CD14-positive monocyte (primary cell): ENCODE results near the gene MACROD2. TPM values are rescaled to one million over a fixed set of nuclear protein-coding genes. Genes with fewer than 3 reads are reported as not detected.

Source experiments
- DNase-seq, 3 donors: peaks; one replicate each; pipeline ENCODE4 v3.0.0-alpha.2; 2011 to 2022
- H2AFZ ChIP-seq: 2 replicates; pipeline ENCODE4 v1.6.0; 2012; ENCODE audit warnings: mild to moderate bottlenecking, low read depth, low read length, inconsistent platforms; ENCODE audit not compliant: insufficient read depth, poor library complexity, severe bottlenecking
- H3K27ac ChIP-seq, 2 donors: 1 replicate in 1 of 2; 2 replicates in 1 of 2; pipeline ENCODE4 v1.5.1; 2012 to 2013; ENCODE audit warnings: low read length in 2 of 2, control low read depth in 1 of 2, inconsistent platforms in 1 of 2, low read depth in 1 of 2, mild to moderate bottlenecking in 1 of 2
- H3K27me3 ChIP-seq, 2 donors: one replicate each; pipeline versions ENCODE4 v1.6.0 to v1.6.1; 2011 to 2013; ENCODE audit warnings: low read length in 2 of 2; ENCODE audit not compliant: control insufficient read depth in 2 of 2, insufficient read depth in 2 of 2
- H3K36me3 ChIP-seq, 2 donors: replicated peaks in 1 of 2; 1 replicate in 1 of 2; 2 replicates in 1 of 2; pipeline versions ENCODE4 v1.5.1 to v1.6.1; 2012 to 2013; ENCODE audit warnings: low read length in 2 of 2, control low read depth in 1 of 2, inconsistent platforms in 1 of 2, mild to moderate bottlenecking in 1 of 2; ENCODE audit not compliant: insufficient read depth in 2 of 2, control insufficient read depth in 1 of 2
- H3K4me1 ChIP-seq, 2 donors: 1 replicate in 1 of 2; 2 replicates in 1 of 2; pipeline versions ENCODE4 v1.5.1 to v1.6.1; 2012 to 2013; ENCODE audit warnings: low read length in 2 of 2, control low read depth in 1 of 2, inconsistent platforms in 1 of 2, mild to moderate bottlenecking in 1 of 2, moderate library complexity in 1 of 2; ENCODE audit not compliant: insufficient read depth in 2 of 2, control insufficient read depth in 1 of 2
- H3K4me2 ChIP-seq: replicated peaks from 2 replicates; pipeline ENCODE3; 2012; ENCODE audit warnings: low read length, moderate library complexity, mild to moderate bottlenecking; ENCODE audit not compliant: poor library complexity, severe bottlenecking; ENCODE audit errors: extremely low read depth
- H3K4me3 ChIP-seq, 3 experiments: fragments of 200-600 bp in 1 of 3; sonication (generic) in 1 of 3; replicated peaks in 1 of 3; 1 replicate in 2 of 3; 2 replicates in 1 of 3; pipeline ENCODE4 v1.5.1; 2011 to 2013; ENCODE audit warnings: low read length in 3 of 3, mild to moderate bottlenecking in 3 of 3, control low read depth in 2 of 3, low read depth in 2 of 3, inconsistent platforms in 1 of 3, moderate library complexity in 1 of 3
- H3K79me2 ChIP-seq: 2 replicates; pipeline ENCODE4 v1.6.0; 2012; ENCODE audit warnings: mild to moderate bottlenecking, control low read depth, inconsistent platforms, low read length, moderate library complexity; ENCODE audit not compliant: insufficient read depth
- H3K9ac ChIP-seq: 2 replicates; pipeline ENCODE4 v1.6.0; 2017; ENCODE audit warnings: low read length, mild to moderate bottlenecking; ENCODE audit not compliant: insufficient read depth, poor library complexity, severe bottlenecking
- H3K9me3 ChIP-seq, 2 donors: replicated peaks in 1 of 2; 1 replicate in 1 of 2; 2 replicates in 1 of 2; pipeline versions ENCODE4 v1.5.1 to v1.6.1; 2012 to 2013; ENCODE audit warnings: low read length in 2 of 2, control low read depth in 1 of 2; ENCODE audit not compliant: control insufficient read depth in 1 of 2, insufficient read depth in 1 of 2
- H4K20me1 ChIP-seq: 2 replicates; pipeline ENCODE4 v1.6.0; 2012; ENCODE audit warnings: mild to moderate bottlenecking, low read length, control low read depth, moderate library complexity; ENCODE audit not compliant: insufficient read depth
- H3K27ac Mint-ChIP-seq, 7 donors: one replicate each; pipeline ENCODE4 v1.8.0; 2020; ENCODE audit warnings: mild to moderate bottlenecking in 7 of 7, mixed read lengths in 7 of 7, moderate library complexity in 6 of 7, inconsistent platforms in 2 of 7
- H3K27me3 Mint-ChIP-seq, 3 donors: one replicate each; pipeline ENCODE4 v1.8.0; 2021 to 2022; ENCODE audit warnings: low read depth in 3 of 3, mild to moderate bottlenecking in 3 of 3, mixed read lengths in 3 of 3, moderate library complexity in 3 of 3, inconsistent platforms in 1 of 3
- H3K36me3 Mint-ChIP-seq, 2 donors: one replicate each; pipeline ENCODE4 v1.8.0; 2020; ENCODE audit warnings: mixed read lengths in 2 of 2, inconsistent platforms in 1 of 2, mild to moderate bottlenecking in 1 of 2
- H3K4me1 Mint-ChIP-seq: one replicate; pipeline ENCODE4 v1.8.0; 2020; ENCODE audit warnings: mild to moderate bottlenecking, mixed read lengths
- H3K4me3 Mint-ChIP-seq, 2 donors: one replicate each; pipeline ENCODE4 v1.8.0; 2020; ENCODE audit warnings: mild to moderate bottlenecking in 2 of 2, mixed read lengths in 2 of 2, moderate library complexity in 1 of 2
- H3K9me3 Mint-ChIP-seq, 7 donors: one replicate each; pipeline ENCODE4 v1.8.0; 2020 to 2022; ENCODE audit warnings: mixed read lengths in 7 of 7, mild to moderate bottlenecking in 6 of 7, moderate library complexity in 6 of 7, inconsistent platforms in 2 of 7
- WGBS: methylation state at CpG from one replicate; pipeline ENCODE4 v1.1.5; 2013; ENCODE audit warnings: missing lambda C conversion rate; ENCODE audit not compliant: insufficient coverage; 5-methylcytosine and 5-hydroxymethylcytosine counted together
- intact Hi-C, 2 donors: fragments of 100-400 bp; cut with micrococcal nuclease; formaldehyde crosslinking; loops; one replicate each; pipeline versions ENCODE4 v1.15.0 to v1.15.1; 2023
- polyA plus RNA-seq, 3 donors: library from polyadenylated mRNA; depleted of rRNA in 1 of 3; unstranded in 2 of 3; stranded (reverse) in 1 of 3; fragments of 300-500 nt in 2 of 3; fragments of >200 nt in 1 of 3; fragmentation: Illumina TruSeq in 2 of 3; gene quantifications; 1 replicate in 2 of 3; 2 replicates in 1 of 3; pipeline ENCODE4 v1.2.3, GENCODE V29; 2012 to 2021
- TF ChIP-seq, protein P1 (sequence below): fragments of 200-600 bp; IDR thresholded peaks from one replicate; pipeline ENCODE4 v1.8.0; 2022; ENCODE audit warnings: antibody characterized with exemption, mild to moderate bottlenecking

The MACROD2 gene
- polyA plus RNA-seq, 3 donors: 0.23 TPM; not detected in 2

GRCh38 chr20:15446373-15446772 lies 1451.1 kb downstream of the MACROD2 start:
- no peak overlapping the region for H3K27ac ChIP-seq
- TF ChIP-seq, protein P1, sequence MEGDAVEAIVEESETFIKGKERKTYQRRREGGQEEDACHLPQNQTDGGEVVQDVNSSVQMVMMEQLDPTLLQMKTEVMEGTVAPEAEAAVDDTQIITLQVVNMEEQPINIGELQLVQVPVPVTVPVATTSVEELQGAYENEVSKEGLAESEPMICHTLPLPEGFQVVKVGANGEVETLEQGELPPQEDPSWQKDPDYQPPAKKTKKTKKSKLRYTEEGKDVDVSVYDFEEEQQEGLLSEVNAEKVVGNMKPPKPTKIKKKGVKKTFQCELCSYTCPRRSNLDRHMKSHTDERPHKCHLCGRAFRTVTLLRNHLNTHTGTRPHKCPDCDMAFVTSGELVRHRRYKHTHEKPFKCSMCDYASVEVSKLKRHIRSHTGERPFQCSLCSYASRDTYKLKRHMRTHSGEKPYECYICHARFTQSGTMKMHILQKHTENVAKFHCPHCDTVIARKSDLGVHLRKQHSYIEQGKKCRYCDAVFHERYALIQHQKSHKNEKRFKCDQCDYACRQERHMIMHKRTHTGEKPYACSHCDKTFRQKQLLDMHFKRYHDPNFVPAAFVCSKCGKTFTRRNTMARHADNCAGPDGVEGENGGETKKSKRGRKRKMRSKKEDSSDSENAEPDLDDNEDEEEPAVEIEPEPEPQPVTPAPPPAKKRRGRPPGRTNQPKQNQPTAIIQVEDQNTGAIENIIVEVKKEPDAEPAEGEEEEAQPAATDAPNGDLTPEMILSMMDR: no peak
- WGBS: 5% methylated on average over 3 of the region's 9 CpGs
- H3K4me2 ChIP-seq: peak overlapping the region; percentile 34
- intact Hi-C loops: no loop called here
- Mint-ChIP-seq H3K4me3 (peak overlapping the region in 1 of 2 donors; percentile 79), H3K27me3 (peaks cover 0 to 5% (median 3%) of the 10 kb centered on the region in 3 donors), H3K9me3 (peaks cover 0 to 8% (median 0%) of the 10 kb centered on the region in 7 donors), H3K36me3 (no peaks in the 10 kb centered on the region), H3K27ac (no peak overlapping the region), H3K4me1 (no peaks in the 10 kb centered on the region)
- peaks cover 0 to 7% of the 10 kb centered on the region in 2 donors for H3K4me1 ChIP-seq
- H3K9ac ChIP-seq: no peak overlapping the region
- H3K9me3 ChIP-seq: peaks cover 0 to under 1% of the 10 kb centered on the region in 2 donors
- H3K36me3 ChIP-seq: no peaks in the 10 kb centered on the region
- no peak for DNase-seq
- H3K4me3 ChIP-seq: peak overlapping the region in 1 of 3 experiments; percentile 4
- H3K79me2 ChIP-seq: no peaks in the 10 kb centered on the region
- H4K20me1 ChIP-seq: no peaks in the 10 kb centered on the region
- no peak overlapping the region for H2AFZ ChIP-seq
- no peaks in the 10 kb centered on the region for H3K27me3 ChIP-seq

DNA sequence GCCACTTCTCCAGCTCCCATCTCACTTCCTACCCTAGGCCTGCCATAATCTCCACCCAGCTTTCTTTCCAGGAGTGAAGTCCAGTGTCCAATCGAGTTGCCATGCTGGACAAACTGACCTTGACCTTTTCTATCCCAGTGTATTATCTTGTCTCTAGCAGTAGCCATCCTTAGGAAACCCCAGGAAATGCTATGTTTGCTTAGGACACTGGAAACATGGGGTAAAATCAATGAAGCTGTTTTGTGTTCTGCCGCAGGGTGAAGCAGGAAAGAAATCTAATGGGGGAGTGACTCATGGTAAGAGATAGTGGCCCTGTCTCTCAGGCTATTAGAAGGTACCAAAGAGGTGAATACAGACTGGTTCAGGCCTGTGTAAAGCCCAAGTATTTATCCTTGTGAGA lies 1452.2 kb downstream of the MACROD2 start:
- Histone ChIP-seq H3K27me3 (no peaks in the 10 kb centered on the region), H3K4me1 (peaks cover 0 to 7% of the 10 kb centered on the region in 2 donors), H3K9me3 (peaks cover 0 to 3% of the 10 kb centered on the region in 2 donors), H3K4me3 (no peak overlapping the region), H3K27ac (no peak overlapping the region), H4K20me1 (no peaks in the 10 kb centered on the region), H3K79me2 (no peaks in the 10 kb centered on the region), H3K4me2 (no peak overlapping the region), H2AFZ (no peak overlapping the region), H3K36me3 (no peaks in the 10 kb centered on the region), H3K9ac (no peak overlapping the region)
- Mint-ChIP-seq H3K9me3 (peaks cover 0 to 13% (median 0%) of the 10 kb centered on the region in 7 donors), H3K4me3 (no peak overlapping the region), H3K27me3 (peaks cover 0 to 5% (median 3%) of the 10 kb centered on the region in 3 donors), H3K4me1 (no peaks in the 10 kb centered on the region), H3K27ac (no peak overlapping the region), H3K36me3 (no peaks in the 10 kb centered on the region)
- DNase-seq: no peak
- TF ChIP-seq, protein P1: no peak
- 92% methylated on average over 2 of the region's 2 CpGs for WGBS
- intact Hi-C loops: no loop called here
